Smooth muscle cell (in vitro differentiated cells): ENCODE results near the gene ACSS1. TPM values are rescaled to one million over a fixed set of nuclear protein-coding genes. Genes with fewer than 3 reads are reported as not detected.

Source experiments
- DNase-seq: peaks from one replicate; lab custom pipeline; 2025; ENCODE audit not compliant: unreplicated experiment; lab: John Stamatoyannopoulos, UW
- H2AFZ ChIP-seq: fragments of 200-600 bp; sonication (generic); 2 replicates; pipeline ENCODE4 v1.6.0; 2016; ENCODE audit warnings: antibody characterized with exemption, low read depth, mild to moderate bottlenecking
- H3F3A ChIP-seq: fragments of 200-600 bp; sonication (generic); 2 replicates; pipeline ENCODE4 v1.6.0; 2017; ENCODE audit warnings: antibody characterized with exemption, low read depth
- H3K27ac ChIP-seq: fragments of 200-600 bp; sonication (generic); 2 replicates; pipeline ENCODE4 v1.5.1; 2016; ENCODE audit warnings: low read depth, mild to moderate bottlenecking
- H3K27me3 ChIP-seq: fragments of 200-600 bp; sonication (generic); 2 replicates; pipeline ENCODE4 v1.6.1; 2016; ENCODE audit warnings: low read depth, mild to moderate bottlenecking
- H3K36me3 ChIP-seq: fragments of 200-600 bp; sonication (generic); 2 replicates; pipeline ENCODE4 v1.5.1; 2016; ENCODE audit warnings: low read depth
- H3K4me1 ChIP-seq: fragments of 200-600 bp; sonication (generic); 2 replicates; pipeline ENCODE4 v1.5.1; 2016; ENCODE audit warnings: low read depth
- H3K4me2 ChIP-seq: fragments of 200-600 bp; sonication (generic); 2 replicates; pipeline ENCODE4 v1.6.0; 2016; ENCODE audit warnings: mild to moderate bottlenecking
- H3K4me3 ChIP-seq: fragments of 200-600 bp; sonication (generic); 2 replicates; pipeline ENCODE4 v1.5.1; 2016; ENCODE audit warnings: mild to moderate bottlenecking
- H3K79me2 ChIP-seq: fragments of 200-600 bp; sonication (generic); 2 replicates; pipeline ENCODE4 v1.6.0; 2016; ENCODE audit warnings: low read depth, mild to moderate bottlenecking
- H3K9ac ChIP-seq: fragments of 200-600 bp; sonication (generic); 2 replicates; pipeline ENCODE4 v1.6.0; 2016; ENCODE audit warnings: low read depth
- H3K9me3 ChIP-seq: fragments of 200-600 bp; sonication (generic); replicated peaks from 2 replicates; pipeline ENCODE4 v1.5.1; 2016; ENCODE audit warnings: low read depth
- H4K20me1 ChIP-seq: fragments of 200-600 bp; sonication (generic); 2 replicates; pipeline ENCODE4 v1.6.0; 2016; ENCODE audit warnings: low read depth
- CTCF ChIP-seq: fragments of 200-600 bp; sonication (generic); IDR thresholded peaks from 2 replicates; pipeline ENCODE4 v1.5.1; 2017; ENCODE audit warnings: borderline replicate concordance, mild to moderate bottlenecking, antibody characterized with exemption; ENCODE audit not compliant: insufficient read depth, poor library complexity, severe bottlenecking
- WGBS: methylation state at CpG from one replicate; pipeline ENCODE4 v1.1.7; 2016; ENCODE audit warnings: low lambda C conversion rate; 5-methylcytosine and 5-hydroxymethylcytosine counted together
- polyA plus RNA-seq: library from polyadenylated mRNA; unstranded; fragments of >200 nt; fragmentation: Nextera tagmentation; extraction: Ambion mirVana; gene quantifications from 2 replicates; pipeline ENCODE4 v1.2.1, GENCODE V29; 2016
- total RNA-seq: library from RNA; depleted of rRNA; stranded (reverse); fragments of >200 nt; gene quantifications from 2 replicates; pipeline ENCODE4 v1.2.3, GENCODE V29; 2014

The ACSS1 gene
- total and polyA plus RNA-seq, 2 experiments from 2014 or later: 2.4 to 2.8 TPM

DNA sequence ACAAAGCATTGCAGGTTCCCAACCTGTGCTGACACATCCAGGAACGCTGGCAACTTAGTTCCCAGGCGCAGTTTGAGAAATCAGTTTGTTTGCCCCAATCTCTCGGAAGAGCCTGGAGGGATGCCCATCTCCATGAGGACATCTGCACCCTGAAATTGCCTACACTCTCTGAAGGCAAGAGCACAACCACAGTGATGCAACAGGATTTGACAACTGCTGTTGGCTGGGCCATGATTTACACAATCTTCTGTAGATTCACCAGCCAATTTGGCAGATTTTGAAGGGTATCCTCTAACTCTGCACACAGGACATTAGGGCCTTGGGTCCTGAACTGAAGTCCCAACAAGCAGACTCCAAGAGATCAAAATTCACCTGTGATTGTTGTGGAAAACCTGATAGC, 68.8 kb downstream of the ACSS1 start:
- Histone ChIP-seq H3K4me3 (no peak overlapping the region), H3K4me2 (no peak overlapping the region), H3K9me3 (no peaks in the 10 kb centered on the region), H3F3A (no peaks in the 10 kb centered on the region), H3K79me2 (peaks cover 58% of the 10 kb centered on the region), H3K27ac (no peak overlapping the region), H2AFZ (no peak overlapping the region), H3K4me1 (peaks cover 4% of the 10 kb centered on the region), H4K20me1 (peaks cover 42% of the 10 kb centered on the region), H3K36me3 (no peaks in the 10 kb centered on the region), H3K9ac (no peak overlapping the region), H3K27me3 (no peaks in the 10 kb centered on the region)
- no peak for TF ChIP-seq CTCF
- 97% methylated on average over 3 of the region's 3 CpGs for WGBS
- no peak for DNase-seq

- Histone ChIP-seq H3K27ac (no peak overlapping the region), H3K4me2 (no peak overlapping the region), H3K9me3 (no peaks in the 10 kb centered on the region), H3F3A (no peaks in the 10 kb centered on the region), H2AFZ (no peak overlapping the region), H3K79me2 (peaks cover 58% of the 10 kb centered on the region), H3K36me3 (peaks cover 4% of the 10 kb centered on the region), H3K27me3 (no peaks in the 10 kb centered on the region), H3K9ac (no peak overlapping the region), H4K20me1 (peaks cover 49% of the 10 kb centered on the region), H3K4me1 (peaks cover 4% of the 10 kb centered on the region), H3K4me3 (no peak overlapping the region)
- WGBS: 95% methylated on average over 7 of the region's 7 CpGs
- no peak for DNase-seq
- no peak for TF ChIP-seq CTCF
These were observed 69.8 kb downstream of the ACSS1 start for GRCh38 chr20:24987873-24988835.

DNA sequence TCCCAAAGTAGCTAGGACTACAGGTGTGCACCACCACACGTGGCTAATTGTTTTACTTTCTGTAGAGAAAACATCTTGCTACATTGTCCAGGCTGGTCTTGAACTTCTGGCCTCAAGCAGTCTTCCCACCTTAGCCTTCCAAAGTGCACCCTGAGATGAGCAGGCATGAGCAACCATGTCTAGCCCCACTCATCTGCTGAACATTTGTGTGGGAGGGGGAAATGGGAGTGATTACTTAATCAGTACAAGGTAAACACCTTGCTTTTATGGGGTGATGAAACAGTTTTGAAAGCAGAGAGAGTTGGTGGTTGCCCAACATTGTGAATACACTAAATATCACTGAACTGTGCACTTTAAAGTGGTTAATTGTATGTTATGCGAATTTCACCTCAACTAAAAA, 70.7 kb downstream of the ACSS1 start:
- WGBS: 88% methylated on average over 2 of the region's 2 CpGs
- Histone ChIP-seq H3K79me2 (peaks cover 57% of the 10 kb centered on the region), H3K4me1 (peaks cover 4% of the 10 kb centered on the region), H3K4me3 (no peak overlapping the region), H3K27me3 (no peaks in the 10 kb centered on the region), H3K4me2 (no peak overlapping the region), H3K36me3 (peaks cover 5% of the 10 kb centered on the region), H2AFZ (no peak overlapping the region), H3K9me3 (no peaks in the 10 kb centered on the region), H3K27ac (no peak overlapping the region), H4K20me1 (peaks cover 49% of the 10 kb centered on the region), H3F3A (no peaks in the 10 kb centered on the region), H3K9ac (no peak overlapping the region)
- DNase-seq: no peak
- no peak for TF ChIP-seq CTCF
